ENCODE results near the gene GRPEL2.

The GRPEL2 gene

DNA sequence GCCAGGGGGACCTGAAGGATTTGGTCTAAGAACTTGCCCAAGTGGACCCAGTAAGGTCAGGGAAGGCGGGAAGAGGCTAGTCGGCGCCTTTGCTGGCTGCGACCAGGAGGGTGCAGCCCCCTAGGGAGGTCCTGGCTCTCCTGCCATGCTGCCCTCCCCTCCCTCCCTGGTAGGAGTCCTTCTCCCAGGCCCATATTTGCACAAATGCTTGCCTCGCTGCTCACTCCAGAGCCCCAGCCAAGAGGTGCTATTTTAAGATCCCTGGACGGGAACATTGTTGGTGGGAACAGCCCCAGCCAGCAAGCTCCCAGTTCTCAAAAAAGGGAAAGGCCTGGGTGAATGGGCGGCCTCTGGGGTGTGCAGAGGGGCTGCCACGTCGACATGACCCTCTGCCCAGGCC, 38.1 kb downstream of the GRPEL2 start:
- Histone ChIP-seq H3K36me3 (ENCODE audit: insufficient read depth) (no peaks in the 10 kb centered on the region), H2AFZ (ENCODE audit: low read depth) (no peak overlapping the region), H3K79me2 (ENCODE audit: insufficient read depth, low read depth) (no peaks in the 10 kb centered on the region), H3K4me1 (ENCODE audit: low read depth, poor library complexity, severe bottlenecking) (no peaks in the 10 kb centered on the region), H3K27me3 (ENCODE audit: insufficient read depth, low read depth) (no peaks in the 10 kb centered on the region), H3K4me3 (IDR thresholded peaks at IDR 0.05; ENCODE audit: insufficient read depth, low read depth, low read length) (no peak overlapping the region), H3K27ac (no peak overlapping the region), H3K4me2 (no peak overlapping the region), H3K9ac (no peak overlapping the region), H4K20me1 (ENCODE audit: insufficient read depth) (no peaks in the 10 kb centered on the region)
- TF ChIP-seq, protein P1, sequence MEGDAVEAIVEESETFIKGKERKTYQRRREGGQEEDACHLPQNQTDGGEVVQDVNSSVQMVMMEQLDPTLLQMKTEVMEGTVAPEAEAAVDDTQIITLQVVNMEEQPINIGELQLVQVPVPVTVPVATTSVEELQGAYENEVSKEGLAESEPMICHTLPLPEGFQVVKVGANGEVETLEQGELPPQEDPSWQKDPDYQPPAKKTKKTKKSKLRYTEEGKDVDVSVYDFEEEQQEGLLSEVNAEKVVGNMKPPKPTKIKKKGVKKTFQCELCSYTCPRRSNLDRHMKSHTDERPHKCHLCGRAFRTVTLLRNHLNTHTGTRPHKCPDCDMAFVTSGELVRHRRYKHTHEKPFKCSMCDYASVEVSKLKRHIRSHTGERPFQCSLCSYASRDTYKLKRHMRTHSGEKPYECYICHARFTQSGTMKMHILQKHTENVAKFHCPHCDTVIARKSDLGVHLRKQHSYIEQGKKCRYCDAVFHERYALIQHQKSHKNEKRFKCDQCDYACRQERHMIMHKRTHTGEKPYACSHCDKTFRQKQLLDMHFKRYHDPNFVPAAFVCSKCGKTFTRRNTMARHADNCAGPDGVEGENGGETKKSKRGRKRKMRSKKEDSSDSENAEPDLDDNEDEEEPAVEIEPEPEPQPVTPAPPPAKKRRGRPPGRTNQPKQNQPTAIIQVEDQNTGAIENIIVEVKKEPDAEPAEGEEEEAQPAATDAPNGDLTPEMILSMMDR (conservative IDR thresholded peaks at IDR 0.05; ENCODE audit: low read depth, low read length): no peak

DNA sequence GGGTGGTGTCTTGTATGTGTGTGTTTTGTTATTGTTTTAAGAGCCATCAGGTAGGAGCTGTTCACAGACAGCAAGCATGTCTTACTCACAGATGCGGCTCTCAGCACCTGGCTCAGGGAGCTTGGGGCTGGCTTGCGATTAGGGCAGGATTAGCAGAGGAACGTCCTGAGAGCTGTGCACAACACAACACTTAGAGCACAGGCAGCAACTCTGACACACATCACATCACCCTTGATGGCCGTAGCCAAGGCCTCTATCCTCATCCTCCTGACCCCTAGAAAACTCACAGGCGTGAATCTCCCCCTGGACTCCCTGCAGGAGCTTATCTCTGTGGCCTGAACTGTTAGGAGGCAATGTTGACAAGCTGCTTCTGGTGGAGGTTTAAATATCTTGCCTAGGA, 40.9 kb downstream of the GRPEL2 start:
- Histone ChIP-seq H4K20me1 (ENCODE audit: insufficient read depth) (no peaks in the 10 kb centered on the region), H3K4me1 (ENCODE audit: low read depth, poor library complexity, severe bottlenecking) (no peaks in the 10 kb centered on the region), H3K9ac (no peak overlapping the region), H3K79me2 (ENCODE audit: insufficient read depth, low read depth) (no peaks in the 10 kb centered on the region), H3K27me3 (ENCODE audit: insufficient read depth, low read depth) (no peaks in the 10 kb centered on the region), H3K4me3 (IDR thresholded peaks at IDR 0.05; ENCODE audit: insufficient read depth, low read depth, low read length) (no peak overlapping the region), H2AFZ (ENCODE audit: low read depth) (no peak overlapping the region), H3K4me2 (no peak overlapping the region), H3K27ac (no peak overlapping the region), H3K36me3 (ENCODE audit: insufficient read depth) (no peaks in the 10 kb centered on the region)
- TF ChIP-seq, protein P1 (conservative IDR thresholded peaks at IDR 0.05; ENCODE audit: low read depth, low read length): no peak

DNA sequence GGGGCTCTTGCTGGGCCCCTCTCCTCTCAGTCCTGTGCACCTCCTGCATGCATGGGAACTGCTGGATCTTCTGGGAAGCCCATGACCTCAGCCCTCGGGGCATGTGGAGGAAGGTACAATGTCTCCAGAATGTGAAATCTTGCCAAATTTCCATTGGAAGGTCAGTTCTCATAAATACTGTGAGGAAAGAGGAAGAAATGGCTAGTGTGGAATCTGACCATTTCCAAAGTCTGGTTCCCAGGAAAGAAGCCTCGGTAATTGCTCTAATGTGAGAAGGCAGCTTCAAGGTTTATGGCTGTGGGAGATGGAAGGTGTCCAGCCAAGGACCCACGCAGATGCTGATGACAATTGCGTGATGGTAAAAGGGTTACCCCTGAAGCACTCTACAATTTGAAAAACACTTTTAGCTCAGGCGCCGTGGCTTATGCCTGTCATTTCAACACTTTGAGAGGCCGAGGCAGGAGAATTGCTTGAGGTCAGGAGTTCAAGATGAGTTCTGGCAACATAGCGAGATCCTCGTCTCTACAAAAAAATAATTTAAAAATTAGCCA, 41.9 kb downstream of the GRPEL2 start:
- no peaks in the 10 kb centered on the region for H3K79me2 ChIP-seq (ENCODE audit: insufficient read depth, low read depth)
- TF ChIP-seq, protein P1 (conservative IDR thresholded peaks at IDR 0.05; ENCODE audit: low read depth, low read length): no peak
- no peaks in the 10 kb centered on the region for H4K20me1 ChIP-seq (ENCODE audit: insufficient read depth)
- H2AFZ ChIP-seq (ENCODE audit: low read depth): no peak overlapping the region
- no peak overlapping the region for H3K27ac ChIP-seq
- H3K9ac ChIP-seq: no peak overlapping the region
- H3K27me3 ChIP-seq (ENCODE audit: insufficient read depth, low read depth): no peaks in the 10 kb centered on the region
- no peaks in the 10 kb centered on the region for H3K36me3 ChIP-seq (ENCODE audit: insufficient read depth)
- no peak overlapping the region for H3K4me2 ChIP-seq
- H3K4me3 ChIP-seq (IDR thresholded peaks at IDR 0.05; ENCODE audit: insufficient read depth, low read depth, low read length): no peak overlapping the region
- H3K4me1 ChIP-seq (ENCODE audit: low read depth, poor library complexity, severe bottlenecking): no peaks in the 10 kb centered on the region

DNA sequence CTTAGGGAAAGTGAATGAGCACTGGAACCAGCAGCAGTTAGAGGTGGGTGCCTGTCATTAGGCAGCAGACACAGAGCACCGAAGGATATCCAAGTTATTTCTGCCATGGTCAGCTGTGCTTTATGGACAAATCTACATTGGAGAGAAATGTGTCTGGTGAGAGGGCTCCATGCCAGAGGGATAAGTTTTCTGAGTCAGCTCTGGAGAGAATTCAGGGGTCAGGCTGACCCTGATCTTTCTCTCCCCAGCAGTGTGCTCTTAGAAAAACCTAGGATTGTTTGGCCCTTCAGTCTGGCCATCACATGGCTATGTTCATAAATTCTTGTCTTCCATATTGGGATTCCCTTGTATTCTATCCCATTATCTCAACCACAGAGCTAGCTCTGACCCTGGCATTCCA, 42.7 kb downstream of the GRPEL2 start:
- no peaks in the 10 kb centered on the region for H3K79me2 ChIP-seq (ENCODE audit: insufficient read depth, low read depth)
- no peaks in the 10 kb centered on the region for H4K20me1 ChIP-seq (ENCODE audit: insufficient read depth)
- TF ChIP-seq, protein P1 (conservative IDR thresholded peaks at IDR 0.05; ENCODE audit: low read depth, low read length): no peak
- H3K4me2 ChIP-seq: no peak overlapping the region
- no peak overlapping the region for H3K4me3 ChIP-seq (IDR thresholded peaks at IDR 0.05; ENCODE audit: insufficient read depth, low read depth, low read length)
- no peaks in the 10 kb centered on the region for H3K36me3 ChIP-seq (ENCODE audit: insufficient read depth)
- H3K9ac ChIP-seq: no peak overlapping the region
- H3K27me3 ChIP-seq (ENCODE audit: insufficient read depth, low read depth): no peaks in the 10 kb centered on the region
- no peak overlapping the region for H2AFZ ChIP-seq (ENCODE audit: low read depth)
- no peaks in the 10 kb centered on the region for H3K4me1 ChIP-seq (ENCODE audit: low read depth, poor library complexity, severe bottlenecking)
- H3K27ac ChIP-seq: no peak overlapping the region
